Muscle of leg (tissue), 11 donors: ENCODE data around the gene C3orf38. TPM values are rescaled to one million over a fixed set of nuclear protein-coding genes. Genes with fewer than 3 reads are reported as not detected.
A peak's percentile ranks its signal among the peaks of the same experiment; 100 is the strongest.

Experiments
- DNase-seq: peaks from one replicate; pipeline ENCODE4 v3.0.0; 2013
- H3K27ac ChIP-seq: one replicate; pipeline ENCODE4 v1.5.1; 2013; ENCODE audit warnings: mild to moderate bottlenecking, low read length, control low read depth
- H3K27me3 ChIP-seq: one replicate; pipeline ENCODE4 v1.6.1; 2013; ENCODE audit warnings: low read length; ENCODE audit not compliant: control insufficient read depth, insufficient read depth
- H3K36me3 ChIP-seq: one replicate; pipeline ENCODE4 v1.6.1; 2013; ENCODE audit warnings: low read length; ENCODE audit not compliant: control insufficient read depth, insufficient read depth
- H3K4me1 ChIP-seq: one replicate; pipeline ENCODE4 v1.6.1; 2013; ENCODE audit warnings: low read length; ENCODE audit not compliant: control insufficient read depth, insufficient read depth
- H3K4me3 ChIP-seq: one replicate; pipeline ENCODE4 v1.5.1; 2013; ENCODE audit warnings: low read length, control low read depth
- H3K9me3 ChIP-seq: replicated peaks from 2 replicates; pipeline ENCODE4 v1.6.1; 2013; ENCODE audit warnings: low read depth, low read length; ENCODE audit not compliant: control insufficient read depth
- WGBS: methylation state at CpG from one replicate; pipeline ENCODE4 v1.1.5; 2013; ENCODE audit warnings: missing lambda C conversion rate; ENCODE audit not compliant: insufficient coverage; 5-methylcytosine and 5-hydroxymethylcytosine counted together
- polyA plus RNA-seq, 8 donors: library from polyadenylated mRNA; unstranded; fragments of 120-200 nt; gene quantifications; one replicate each; pipeline versions ENCODE4 v1.2.1 to v1.2.3, GENCODE V29; 2013; ENCODE audit warnings: inconsistent platforms in 1 of 8, low replicate concordance in 1 of 8; ENCODE audit not compliant: insufficient read length in 8 of 8, insufficient read depth in 1 of 8
- total RNA-seq: library from RNA; stranded (reverse); fragments of 120-200 nt; gene quantifications from one replicate; pipeline ENCODE4 v1.2.4, GENCODE V29; 2013

Gene C3orf38
- total and polyA plus RNA-seq, 9 donors = 14.4 to 24.1 (median 16.9) TPM

DNA sequence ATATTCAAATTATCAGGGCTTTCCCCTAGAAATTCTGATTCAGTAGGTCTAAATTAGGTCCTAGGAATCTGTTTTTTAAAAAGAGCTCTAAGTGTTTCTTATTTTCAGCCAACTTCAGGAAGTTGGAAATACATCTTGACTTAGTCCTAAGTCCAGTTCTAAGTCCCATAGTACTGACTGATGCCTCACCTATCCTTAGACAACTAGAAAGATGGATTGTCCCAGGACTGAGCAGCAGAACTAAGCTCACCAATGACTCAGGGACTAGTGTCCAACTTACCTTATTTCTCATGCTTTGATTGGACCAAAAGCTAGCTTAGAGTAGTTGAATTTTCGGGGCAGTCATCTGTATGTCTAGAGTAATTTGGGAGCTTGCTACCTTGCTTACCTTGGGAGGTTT is 26.2 kb upstream of the C3orf38 start:
- WGBS = no CpG with 5 or more reads among the region's 1 CpG
- peaks cover 2% of the 10 kb centered on the region for H3K36me3 ChIP-seq
- no peak for DNase-seq
- no peaks in the 10 kb centered on the region for H3K27me3 ChIP-seq
- no peaks in the 10 kb centered on the region for H3K4me1 ChIP-seq
- no peaks in the 10 kb centered on the region for H3K9me3 ChIP-seq
- no peak overlapping the region for H3K4me3 ChIP-seq
- H3K27ac ChIP-seq = no peak overlapping the region

- Histone ChIP-seq H3K27ac (no peak overlapping the region), H3K36me3 (peaks cover 6% of the 10 kb centered on the region), H3K4me1 (no peaks in the 10 kb centered on the region), H3K27me3 (no peaks in the 10 kb centered on the region), H3K4me3 (no peak overlapping the region), H3K9me3 (no peaks in the 10 kb centered on the region)
- no peak for DNase-seq
- no CpG with 5 or more reads among the region's 1 CpG for WGBS
These were observed 18.1 kb upstream of the C3orf38 start for GRCh38 chr3:88131695-88132094.

GRCh38 chr3:88132894-88133293 is 16.9 kb upstream of the C3orf38 start:
- Histone ChIP-seq H3K27ac (no peak overlapping the region), H3K4me1 (no peaks in the 10 kb centered on the region), H3K27me3 (no peaks in the 10 kb centered on the region), H3K4me3 (no peak overlapping the region), H3K36me3 (peaks cover 8% of the 10 kb centered on the region), H3K9me3 (no peaks in the 10 kb centered on the region)
- DNase-seq = no peak
- no CpG with 5 or more reads among the region's 1 CpG for WGBS

- Histone ChIP-seq H3K27me3 (no peaks in the 10 kb centered on the region), H3K4me3 (no peak overlapping the region), H3K27ac (no peak overlapping the region), H3K4me1 (no peaks in the 10 kb centered on the region), H3K9me3 (no peaks in the 10 kb centered on the region), H3K36me3 (peaks cover 8% of the 10 kb centered on the region)
- DNase-seq = no peak
- WGBS = no CpG with 5 or more reads among the region's 1 CpG
These were observed 16.0 kb upstream of the C3orf38 start for GRCh38 chr3:88133711-88134263.

DNA sequence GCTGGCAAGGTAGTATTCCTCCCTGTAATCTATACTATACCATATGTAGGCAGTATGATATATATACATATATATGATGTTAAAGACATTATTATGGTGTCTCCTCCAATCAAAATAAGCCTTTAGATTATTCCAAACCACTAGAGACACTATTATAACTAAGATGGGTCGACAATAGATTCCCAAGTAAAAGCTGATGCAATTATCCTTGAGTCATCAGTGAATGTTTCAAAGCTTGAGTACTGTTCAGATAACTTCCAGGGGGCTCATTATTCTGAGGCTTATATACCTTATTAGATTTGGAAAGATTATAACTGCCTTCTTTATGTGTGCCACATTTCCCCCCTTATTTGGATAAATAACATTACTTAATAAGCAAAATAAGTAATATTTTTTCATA is 11.9 kb upstream of the C3orf38 start:
- DNase-seq = no peak
- peaks cover 19% of the 10 kb centered on the region for H3K36me3 ChIP-seq
- H3K4me1 ChIP-seq = no peaks in the 10 kb centered on the region
- no peaks in the 10 kb centered on the region for H3K27me3 ChIP-seq
- H3K27ac ChIP-seq = no peak overlapping the region
- WGBS = no CpG with 5 or more reads among the region's 1 CpG
- H3K9me3 ChIP-seq = no peaks in the 10 kb centered on the region
- no peak overlapping the region for H3K4me3 ChIP-seq

DNA sequence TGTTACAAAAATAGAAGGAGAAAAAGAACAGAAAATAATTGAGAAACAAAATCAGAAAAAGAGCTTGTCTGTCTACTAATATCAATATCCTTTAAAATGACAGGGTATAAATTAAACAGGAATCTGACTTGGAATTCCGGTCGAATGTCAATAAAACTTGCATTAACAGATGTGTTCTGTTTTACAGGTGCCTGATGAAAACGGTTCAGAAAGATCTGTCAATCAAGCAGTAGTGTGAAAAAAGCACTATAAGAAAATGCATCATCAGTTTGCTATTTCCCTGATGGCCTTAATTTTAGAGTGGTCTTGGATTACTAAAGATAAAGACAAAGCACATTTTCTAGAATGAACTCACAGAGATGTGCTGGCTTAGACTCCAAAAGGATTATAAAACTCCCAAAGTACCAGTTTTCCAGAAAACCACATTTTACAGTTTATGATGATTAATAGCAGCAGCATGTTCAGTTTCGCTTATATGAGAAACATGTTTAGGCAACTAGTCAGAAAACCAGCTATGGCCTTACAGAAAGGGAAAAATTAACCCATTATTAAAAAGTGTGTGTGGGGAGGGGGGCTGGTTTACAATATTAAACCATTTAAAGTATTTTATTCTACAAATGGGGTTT is 8.2 kb upstream of the C3orf38 start:
- peak; percentile 30 for DNase-seq
- H3K27ac ChIP-seq = no peak overlapping the region
- peaks cover 17% of the 10 kb centered on the region for H3K36me3 ChIP-seq
- H3K27me3 ChIP-seq = no peaks in the 10 kb centered on the region
- H3K9me3 ChIP-seq = no peaks in the 10 kb centered on the region
- WGBS = no CpG with 5 or more reads among the region's 4 CpGs
- no peak overlapping the region for H3K4me3 ChIP-seq
- H3K4me1 ChIP-seq = no peaks in the 10 kb centered on the region

DNA sequence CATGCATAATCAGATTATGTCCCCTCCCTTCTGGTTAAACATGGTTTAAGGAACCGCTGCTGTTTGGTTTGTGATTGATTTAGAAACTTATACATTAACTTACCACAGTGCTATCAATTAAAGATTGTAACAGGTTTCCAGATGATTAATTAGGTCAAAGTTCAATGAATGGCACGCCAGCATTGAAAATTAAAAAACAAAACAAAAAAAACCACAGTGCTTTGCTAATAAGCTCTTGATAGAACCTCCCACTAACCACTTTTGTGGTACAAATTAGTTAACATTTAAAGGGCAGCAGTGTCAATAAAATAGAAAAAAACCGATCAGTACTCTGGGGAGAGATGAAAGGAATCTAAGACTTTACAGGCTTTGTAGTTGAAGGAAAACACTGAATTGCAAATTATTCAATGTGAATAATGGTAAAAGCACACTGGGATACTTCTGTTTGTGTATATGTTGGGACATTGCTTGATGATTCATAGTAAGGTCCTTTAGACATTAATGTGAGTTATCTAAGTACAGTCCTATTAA is 7.6 kb upstream of the C3orf38 start:
- Histone ChIP-seq H3K36me3 (peaks cover 15% of the 10 kb centered on the region), H3K27ac (no peak overlapping the region)

DNA sequence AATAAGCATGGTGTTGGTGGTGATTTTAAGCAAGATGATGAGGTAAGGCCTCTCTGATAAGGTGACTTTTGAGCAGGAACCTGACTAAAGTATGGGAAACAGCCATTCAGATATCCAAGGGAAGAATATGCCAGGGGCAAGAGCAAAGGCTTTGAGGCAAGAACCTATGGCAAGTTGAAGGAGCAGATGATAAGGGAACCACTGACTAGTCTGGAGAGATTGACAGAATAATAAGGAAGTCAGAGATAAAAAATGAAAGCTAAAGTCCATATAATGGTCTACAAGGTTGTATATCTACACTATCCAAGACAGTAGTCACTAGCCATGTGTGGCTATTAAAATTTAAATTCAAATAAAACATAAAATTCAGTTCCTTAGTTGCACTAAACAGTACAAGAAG is 2.5 kb upstream of the C3orf38 start:
- H3K36me3 ChIP-seq = no peaks in the 10 kb centered on the region
- no peaks in the 10 kb centered on the region for H3K9me3 ChIP-seq
- no peak overlapping the region for H3K4me3 ChIP-seq
- H3K27me3 ChIP-seq = no peaks in the 10 kb centered on the region
- H3K27ac ChIP-seq = no peak overlapping the region
- no peak for DNase-seq
- peaks cover 9% of the 10 kb centered on the region for H3K4me1 ChIP-seq

More for the DNA sequence above, 7.6 kb upstream of the C3orf38 start:
- no peak for DNase-seq
- Histone ChIP-seq H3K27me3 (no peaks in the 10 kb centered on the region), H3K9me3 (no peaks in the 10 kb centered on the region), H3K4me3 (no peak overlapping the region), H3K4me1 (no peaks in the 10 kb centered on the region)
- WGBS = no CpG with 5 or more reads among the region's 3 CpGs

DNA sequence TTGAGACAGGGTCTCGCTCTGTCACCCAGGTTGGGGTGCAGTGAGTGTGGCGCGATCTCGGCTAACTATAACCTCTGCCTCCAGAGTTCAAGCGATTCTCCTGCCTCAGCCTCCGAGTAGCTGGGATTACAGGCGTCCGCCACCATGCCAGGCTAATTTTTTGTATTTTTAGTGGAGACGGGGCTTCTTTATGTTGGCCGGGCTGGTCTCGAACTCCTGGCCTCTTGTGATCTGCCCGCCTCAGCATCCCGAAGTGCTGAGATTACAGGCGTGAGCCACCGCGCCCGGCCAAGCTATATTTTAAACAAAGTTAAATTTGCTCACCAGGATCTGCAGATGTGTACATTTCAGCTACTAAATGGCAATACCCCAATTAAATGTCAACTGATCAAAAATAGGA is 1.1 kb upstream of the C3orf38 start:
- H3K9me3 ChIP-seq = no peaks in the 10 kb centered on the region
- DNase-seq = no peak
- H3K4me3 ChIP-seq = peak overlapping the region; percentile 91
- 61% methylated on average over 4 of the region's 17 CpGs for WGBS
- H3K4me1 ChIP-seq = peaks cover 9% of the 10 kb centered on the region
- no peaks in the 10 kb centered on the region for H3K36me3 ChIP-seq
- no peak overlapping the region for H3K27ac ChIP-seq
- no peaks in the 10 kb centered on the region for H3K27me3 ChIP-seq

DNA sequence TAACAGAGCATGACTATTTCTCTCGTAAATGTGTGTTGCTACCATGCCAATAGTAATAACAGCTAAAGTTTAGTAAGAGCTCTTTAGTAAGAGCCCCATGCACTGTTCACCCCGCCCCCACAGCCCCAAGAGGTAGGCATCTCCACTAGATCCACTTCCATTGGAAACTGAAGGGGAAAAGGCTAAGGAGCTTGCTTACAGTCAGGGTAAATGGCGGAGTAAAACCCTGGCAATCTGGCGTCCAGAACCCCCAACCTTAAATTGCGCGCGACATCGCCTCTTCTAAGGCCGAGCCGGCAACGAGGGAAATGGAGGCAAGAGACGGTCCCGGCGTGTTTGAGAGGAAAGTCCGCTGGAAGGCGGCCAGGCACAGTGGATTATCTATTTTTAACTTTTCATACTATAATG is 654 bp upstream of the C3orf38 start:
- Histone ChIP-seq H3K27ac (peak overlapping the region; percentile 66), H3K27me3 (no peaks in the 10 kb centered on the region), H3K36me3 (no peaks in the 10 kb centered on the region), H3K4me1 (peaks cover 9% of the 10 kb centered on the region), H3K4me3 (peak overlapping the region; percentile 91), H3K9me3 (no peaks in the 10 kb centered on the region)
- WGBS = 0% methylated on average over 5 of the region's 16 CpGs
- no peak for DNase-seq
